ENCODE measurements around the gene SEC11C.

GRCh38 chr18:59156316-59156715 is 16.6 kb downstream of the SEC11C start:
- TF ChIP-seq CTCF (IDR thresholded peaks at IDR 0.05) (no peak), POLR2A (IDR thresholded peaks at IDR 0.05) (no peak)
